Melanocyte of skin (primary cell): ENCODE results near the gene SLC8A3. TPM values are rescaled to one million over a fixed set of nuclear protein-coding genes. Genes with fewer than 3 reads are reported as not detected.

Experiments
- total RNA-seq, 2 donors: library from RNA; depleted of rRNA; stranded (reverse); fragments of >200 nt; gene quantifications; 2 replicates each; pipeline ENCODE4 v1.2.3, GENCODE V29; 2012

The SLC8A3 gene, protein sequence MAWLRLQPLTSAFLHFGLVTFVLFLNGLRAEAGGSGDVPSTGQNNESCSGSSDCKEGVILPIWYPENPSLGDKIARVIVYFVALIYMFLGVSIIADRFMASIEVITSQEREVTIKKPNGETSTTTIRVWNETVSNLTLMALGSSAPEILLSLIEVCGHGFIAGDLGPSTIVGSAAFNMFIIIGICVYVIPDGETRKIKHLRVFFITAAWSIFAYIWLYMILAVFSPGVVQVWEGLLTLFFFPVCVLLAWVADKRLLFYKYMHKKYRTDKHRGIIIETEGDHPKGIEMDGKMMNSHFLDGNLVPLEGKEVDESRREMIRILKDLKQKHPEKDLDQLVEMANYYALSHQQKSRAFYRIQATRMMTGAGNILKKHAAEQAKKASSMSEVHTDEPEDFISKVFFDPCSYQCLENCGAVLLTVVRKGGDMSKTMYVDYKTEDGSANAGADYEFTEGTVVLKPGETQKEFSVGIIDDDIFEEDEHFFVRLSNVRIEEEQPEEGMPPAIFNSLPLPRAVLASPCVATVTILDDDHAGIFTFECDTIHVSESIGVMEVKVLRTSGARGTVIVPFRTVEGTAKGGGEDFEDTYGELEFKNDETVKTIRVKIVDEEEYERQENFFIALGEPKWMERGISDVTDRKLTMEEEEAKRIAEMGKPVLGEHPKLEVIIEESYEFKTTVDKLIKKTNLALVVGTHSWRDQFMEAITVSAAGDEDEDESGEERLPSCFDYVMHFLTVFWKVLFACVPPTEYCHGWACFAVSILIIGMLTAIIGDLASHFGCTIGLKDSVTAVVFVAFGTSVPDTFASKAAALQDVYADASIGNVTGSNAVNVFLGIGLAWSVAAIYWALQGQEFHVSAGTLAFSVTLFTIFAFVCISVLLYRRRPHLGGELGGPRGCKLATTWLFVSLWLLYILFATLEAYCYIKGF
- not detected for total RNA-seq

DNA sequence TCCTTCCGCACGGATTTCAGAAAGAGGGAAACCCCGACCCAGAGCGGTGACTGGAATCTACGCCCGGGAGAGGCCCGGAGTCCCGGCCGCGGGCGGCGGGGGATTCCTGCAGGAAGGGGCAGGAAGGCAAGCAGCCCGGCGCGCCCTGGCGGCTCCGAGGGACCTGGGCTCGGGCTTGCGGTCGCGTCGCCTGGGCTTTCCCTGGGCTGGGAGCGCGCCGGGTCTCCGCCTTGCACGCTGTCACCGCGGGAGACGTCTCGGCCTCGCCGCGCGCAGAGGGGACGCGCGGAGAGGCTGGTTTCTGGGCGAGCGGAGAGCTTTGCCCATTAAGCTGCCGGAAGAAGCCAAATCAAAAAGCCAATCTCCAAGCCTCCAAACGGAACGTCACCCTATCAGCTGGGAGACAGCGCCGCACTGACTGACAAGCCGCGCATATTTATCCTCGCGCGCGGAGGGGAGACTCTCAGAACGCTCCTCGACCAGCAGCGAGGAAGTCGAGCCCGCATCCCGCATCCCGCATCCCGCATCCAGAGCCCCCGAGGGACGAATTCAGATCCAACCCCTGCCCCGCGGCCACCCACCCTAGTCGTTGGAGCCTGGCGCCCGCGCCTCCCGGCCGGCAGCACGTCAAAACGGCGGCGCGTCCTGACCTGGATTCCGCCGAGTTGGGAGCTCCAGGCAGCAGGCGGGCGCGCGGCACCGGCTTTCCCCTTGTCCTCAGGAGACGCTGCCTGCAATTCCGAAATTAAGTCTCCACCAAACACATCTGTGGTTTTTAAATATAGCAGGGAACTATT is at the start of gene SLC8A3:
Gene SLC8A3 (minus strand): TSS at position 293 of the 797 bp plus-strand sequence. CDS start 20,529 bp downstream, outside the sequence.

Other genes with a start within 250 kb of the SLC8A3 start
- 10 to 100 TPM; 29.6 to 39.3 TPM for gene COX16, start 170.7 kb upstream of the SLC8A3 start, total RNA-seq
- gene SYNJ2BP, start 228.1 kb upstream of the SLC8A3 start, total RNA-seq, result 10 to 100 TPM; 15.8 to 21.6 TPM